Epithelial cell of esophagus (primary cell): Measurements from ENCODE around the gene G6PC3.
"Not testable (repeated sequence)": the region's sequence is repeated elsewhere in the genome, so short reads cannot be mapped to it uniquely, and the experiment has no call there.

Experiments
- DNase-seq: peaks from one replicate; pipeline ENCODE4 v3.0.0; 2010; ENCODE audit warnings: low read depth
- H3K4me3 ChIP-seq: 2 replicates; pipeline ENCODE4 v1.5.1; 2011; ENCODE audit warnings: mild to moderate bottlenecking, low read length, control low read depth
- TF ChIP-seq, protein P1 (sequence below): IDR thresholded peaks from 2 replicates; pipeline ENCODE4 v1.5.1; 2011; ENCODE audit warnings: low read depth, mild to moderate bottlenecking, low read length, control low read depth, inconsistent platforms; ENCODE audit not compliant: insufficient read depth; ENCODE audit errors: missing control alignments

Gene G6PC3

DNA sequence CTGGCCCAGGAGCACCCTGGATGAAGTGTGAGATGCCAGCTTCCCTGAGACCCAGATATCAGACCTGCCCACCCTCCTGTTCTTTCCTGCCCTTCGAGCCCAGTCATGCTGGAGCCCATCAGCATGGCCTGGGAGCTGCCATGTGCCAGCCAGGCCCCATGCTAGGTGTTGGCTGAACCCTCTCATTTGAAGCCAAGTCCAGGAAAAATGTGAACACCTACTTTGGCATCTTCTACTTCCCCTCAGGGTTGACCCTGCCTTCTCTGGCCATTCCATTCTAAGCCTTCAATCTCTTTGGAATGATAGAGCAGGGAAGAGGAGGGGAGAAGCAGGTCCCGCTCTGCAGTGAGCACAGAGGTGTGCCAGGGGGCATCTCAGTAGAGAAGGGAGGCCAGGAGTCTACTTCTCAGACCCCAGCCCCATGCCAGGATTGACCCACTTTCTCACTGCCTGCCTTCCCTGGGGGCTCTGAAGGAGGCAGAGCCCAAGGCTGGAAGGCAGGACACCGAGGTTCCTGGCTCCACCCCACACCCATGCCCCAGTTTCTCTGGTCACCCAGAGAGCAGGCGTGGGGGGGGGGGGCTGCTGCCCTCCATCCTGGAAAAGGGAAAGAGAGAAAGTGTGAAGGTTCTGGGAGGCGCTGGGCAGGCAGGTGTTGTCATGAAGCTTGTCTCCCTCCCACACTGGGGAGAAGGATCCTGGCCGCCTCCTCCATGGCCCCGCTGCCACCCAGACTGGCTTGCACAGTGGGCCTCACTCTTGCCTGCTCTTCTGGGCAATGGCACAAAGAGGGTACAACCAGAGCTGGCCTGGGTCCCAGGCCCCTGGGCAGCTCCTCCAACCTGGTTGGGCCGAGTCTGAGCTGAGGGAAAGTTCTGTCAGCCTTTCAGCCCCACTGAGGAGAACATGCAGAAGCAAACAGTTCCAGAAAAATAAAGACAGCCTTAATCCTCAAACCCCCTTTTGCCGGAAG, 43.6 kb downstream of the G6PC3 start:
- DNase-seq = no peak
- no peak overlapping the region for H3K4me3 ChIP-seq
- TF ChIP-seq, protein P1, sequence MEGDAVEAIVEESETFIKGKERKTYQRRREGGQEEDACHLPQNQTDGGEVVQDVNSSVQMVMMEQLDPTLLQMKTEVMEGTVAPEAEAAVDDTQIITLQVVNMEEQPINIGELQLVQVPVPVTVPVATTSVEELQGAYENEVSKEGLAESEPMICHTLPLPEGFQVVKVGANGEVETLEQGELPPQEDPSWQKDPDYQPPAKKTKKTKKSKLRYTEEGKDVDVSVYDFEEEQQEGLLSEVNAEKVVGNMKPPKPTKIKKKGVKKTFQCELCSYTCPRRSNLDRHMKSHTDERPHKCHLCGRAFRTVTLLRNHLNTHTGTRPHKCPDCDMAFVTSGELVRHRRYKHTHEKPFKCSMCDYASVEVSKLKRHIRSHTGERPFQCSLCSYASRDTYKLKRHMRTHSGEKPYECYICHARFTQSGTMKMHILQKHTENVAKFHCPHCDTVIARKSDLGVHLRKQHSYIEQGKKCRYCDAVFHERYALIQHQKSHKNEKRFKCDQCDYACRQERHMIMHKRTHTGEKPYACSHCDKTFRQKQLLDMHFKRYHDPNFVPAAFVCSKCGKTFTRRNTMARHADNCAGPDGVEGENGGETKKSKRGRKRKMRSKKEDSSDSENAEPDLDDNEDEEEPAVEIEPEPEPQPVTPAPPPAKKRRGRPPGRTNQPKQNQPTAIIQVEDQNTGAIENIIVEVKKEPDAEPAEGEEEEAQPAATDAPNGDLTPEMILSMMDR = no peak

DNA sequence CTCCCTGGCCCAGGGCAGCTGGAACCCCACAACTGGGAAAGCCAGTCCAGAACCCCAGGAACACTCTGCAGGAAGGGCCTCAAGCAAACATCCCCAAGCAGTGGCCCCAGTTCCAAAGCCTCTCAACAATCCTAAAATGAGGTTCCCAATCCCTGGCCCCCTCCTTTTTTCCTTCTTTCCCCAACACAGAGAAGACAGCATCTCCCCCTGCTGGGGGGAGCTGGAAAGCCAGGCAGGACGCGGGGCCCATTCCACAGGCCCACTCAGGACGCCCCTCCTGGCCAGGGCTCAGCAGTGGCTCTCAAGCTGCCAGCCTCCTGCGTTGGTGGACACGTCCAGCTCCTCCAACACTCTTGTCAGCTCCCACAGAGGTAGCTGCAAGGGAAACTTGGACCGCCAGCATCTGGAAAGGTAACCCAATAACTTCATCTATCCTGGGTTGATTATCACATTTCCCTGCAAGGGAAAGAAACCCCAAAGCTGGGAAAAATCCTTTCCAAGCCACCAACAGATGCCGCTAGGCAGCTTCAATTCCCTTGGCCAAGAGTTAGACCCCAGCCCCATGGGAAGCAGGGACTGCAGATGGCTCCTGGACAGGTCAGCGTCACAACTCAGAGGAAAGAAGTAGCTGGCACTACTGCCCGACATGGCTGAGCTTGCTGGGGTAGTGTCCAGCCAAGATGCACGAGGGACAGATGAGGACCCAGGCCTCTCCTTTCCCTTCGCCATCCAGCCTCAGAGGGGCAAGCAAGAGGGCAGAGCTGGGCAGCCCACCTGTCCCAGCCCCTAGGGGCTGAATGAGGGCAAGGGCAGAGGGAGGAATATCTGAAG, 45.3 kb downstream of the G6PC3 start:
- TF ChIP-seq, protein P1 = peak; percentile 71
- peak; percentile 38 for DNase-seq

DNA sequence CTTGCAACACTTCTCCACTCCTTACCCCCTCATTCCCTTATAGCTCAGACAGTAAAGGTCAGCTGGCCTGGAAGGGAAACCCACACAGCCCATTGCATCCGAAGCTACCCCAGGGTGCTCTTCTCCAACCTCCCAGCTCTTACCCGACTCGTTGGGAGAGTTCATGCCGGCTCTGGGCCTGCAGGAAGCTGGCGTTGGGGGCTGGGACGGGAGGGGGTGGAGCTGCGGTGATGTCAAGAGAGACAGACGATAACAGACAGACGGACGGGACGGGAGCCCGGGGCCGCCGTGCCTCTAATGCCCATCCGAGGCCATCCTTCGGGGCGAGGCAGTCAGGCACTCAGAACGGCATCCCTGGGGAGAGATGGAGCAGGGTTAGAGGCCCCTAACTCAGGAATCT, 46.8 kb downstream of the G6PC3 start:
- H3K4me3 ChIP-seq = no peak overlapping the region
- DNase-seq = no peak
- TF ChIP-seq, protein P1 = no peak

More for the DNA sequence above, 45.3 kb downstream of the G6PC3 start:
- no peak overlapping the region for H3K4me3 ChIP-seq

DNA sequence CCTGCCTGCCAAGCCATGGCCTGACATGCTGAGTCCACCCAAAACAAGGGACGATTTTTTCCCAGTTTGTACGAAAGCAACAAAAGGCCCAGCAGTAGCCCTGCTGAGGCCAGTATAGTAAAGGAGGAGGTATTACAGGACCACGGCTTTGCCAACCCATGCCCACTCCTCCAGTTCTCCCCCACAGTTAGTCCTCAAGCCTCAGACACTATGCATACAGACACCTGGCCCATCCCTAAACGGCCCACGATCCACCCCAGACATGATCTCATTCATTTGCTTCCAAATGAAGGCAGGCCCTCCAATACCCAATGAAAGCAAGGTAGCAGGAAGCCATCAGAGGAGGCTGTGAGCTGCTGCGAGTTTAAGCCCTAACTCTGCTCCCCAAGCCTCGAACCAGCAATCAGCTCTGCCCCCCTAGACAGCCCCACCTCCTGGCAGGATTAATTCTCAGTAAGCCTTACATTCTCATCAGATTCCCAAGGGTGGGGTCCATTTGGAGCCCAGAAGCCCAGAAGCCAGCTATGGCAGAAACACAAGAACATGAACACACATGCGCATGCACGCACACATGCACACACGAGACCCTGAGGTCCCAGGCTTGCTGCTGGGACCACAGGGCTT, 48.0 kb downstream of the G6PC3 start:
- TF ChIP-seq, protein P1 = no peak
- no peak for DNase-seq
- H3K4me3 ChIP-seq = no peak overlapping the region

DNA sequence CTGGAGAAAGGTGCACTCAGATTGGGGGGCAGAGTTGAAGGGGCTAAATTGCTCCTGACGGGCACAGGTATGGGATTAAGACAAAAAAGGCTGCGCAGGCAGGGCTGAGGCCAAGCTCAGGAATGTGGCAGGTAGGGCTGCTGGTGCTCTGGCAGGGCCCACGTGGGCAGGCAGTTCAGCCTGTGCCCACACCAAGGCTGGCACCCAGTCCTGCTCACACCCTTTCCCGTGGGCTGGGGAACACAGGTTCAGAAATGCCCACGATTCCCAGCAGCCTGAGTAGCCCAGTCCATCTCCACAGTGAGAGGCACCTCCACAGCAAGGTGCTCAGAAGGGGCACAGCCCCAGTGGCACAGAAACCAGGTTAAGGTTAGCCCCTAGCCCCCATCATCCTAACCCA, 48.5 kb downstream of the G6PC3 start:
- DNase-seq = no peak
- no peak overlapping the region for H3K4me3 ChIP-seq

DNA sequence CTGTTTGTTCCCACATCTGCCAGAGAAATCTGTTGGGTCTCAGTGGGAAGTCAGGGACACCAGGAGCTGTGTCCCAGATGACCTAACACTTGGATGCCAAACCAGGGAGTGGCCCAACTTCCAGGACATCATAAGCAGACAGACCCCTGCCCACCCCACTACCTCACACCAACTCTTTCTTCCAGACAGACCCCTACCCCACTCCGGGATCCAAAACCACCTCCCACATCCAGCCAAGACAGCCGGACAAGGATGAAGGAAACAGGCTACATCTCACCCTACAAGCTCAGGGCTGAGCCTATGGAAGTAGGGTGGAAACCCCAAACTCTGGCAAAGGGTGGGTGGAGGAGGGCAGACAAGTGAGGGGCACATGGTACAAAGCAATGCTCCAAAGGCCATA, 49.3 kb downstream of the G6PC3 start:
- no peak for DNase-seq
- TF ChIP-seq, protein P1 = no peak
- H3K4me3 ChIP-seq = no peak overlapping the region

More for the DNA sequence above, 48.5 kb downstream of the G6PC3 start:
- TF ChIP-seq, protein P1 = no peak

DNA sequence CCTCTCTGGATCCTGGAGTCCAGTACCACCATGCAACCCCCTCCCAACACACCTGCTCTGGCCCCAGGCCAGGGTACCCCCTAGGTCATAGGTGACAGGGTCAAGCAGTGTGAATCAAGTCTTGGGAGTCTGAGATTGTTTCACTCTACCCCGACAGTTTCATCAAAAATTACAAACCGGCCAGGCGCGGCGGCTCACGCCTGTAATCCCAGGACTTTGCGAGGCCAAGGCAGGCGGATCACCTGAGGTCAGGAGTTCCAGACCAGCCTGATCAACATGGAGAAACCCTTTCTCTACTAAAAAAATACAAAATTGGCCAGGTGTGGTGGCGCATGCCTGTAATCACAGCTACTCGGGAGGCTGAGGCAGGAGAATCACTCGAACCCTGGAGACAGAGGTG, 49.7 kb downstream of the G6PC3 start:
- DNase-seq, H3K4me3 ChIP-seq: not testable (repeated sequence)
